Inferior parietal cortex (tissue), 1 donor: ENCODE data around the gene SLC25A38.
"Not testable (repeated sequence)": the region's sequence is repeated elsewhere in the genome, so short reads cannot be mapped to it uniquely, and the experiment has no call there.

Experiments used
- DNase-seq: peaks from one replicate; pipeline ENCODE4 v3.0.0-alpha.2; 2016; ENCODE audit errors: extremely low spot score

SLC25A38 gene

GRCh38 chr3:39383045-39383880 lies at the start of gene SLC25A38:
Gene SLC25A38 (plus strand): TSS chr3:39383370. CDS start chr3:39383725, 355 bp downstream.
- peak; percentile 89 for DNase-seq

DNA sequence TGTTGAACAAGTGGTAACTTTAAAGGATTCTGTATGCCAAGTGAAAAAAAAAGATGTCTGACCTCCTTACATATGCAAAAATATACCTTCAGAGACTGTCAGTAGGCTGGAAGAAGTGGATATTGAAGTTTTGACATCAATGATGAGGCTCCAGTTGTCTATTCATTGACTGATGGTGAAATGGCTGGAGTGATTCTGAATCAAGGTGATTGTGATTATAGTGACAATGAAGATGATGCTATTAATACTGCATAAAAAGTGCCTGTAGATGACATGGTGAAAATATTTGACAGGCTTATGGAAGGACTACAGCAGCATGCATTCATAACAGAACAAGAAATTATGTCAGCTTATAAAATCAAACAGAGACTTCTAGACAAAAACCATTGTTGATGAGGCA lies 49.6 kb upstream of the SLC25A38 start:
- DNase-seq: no peak

DNA sequence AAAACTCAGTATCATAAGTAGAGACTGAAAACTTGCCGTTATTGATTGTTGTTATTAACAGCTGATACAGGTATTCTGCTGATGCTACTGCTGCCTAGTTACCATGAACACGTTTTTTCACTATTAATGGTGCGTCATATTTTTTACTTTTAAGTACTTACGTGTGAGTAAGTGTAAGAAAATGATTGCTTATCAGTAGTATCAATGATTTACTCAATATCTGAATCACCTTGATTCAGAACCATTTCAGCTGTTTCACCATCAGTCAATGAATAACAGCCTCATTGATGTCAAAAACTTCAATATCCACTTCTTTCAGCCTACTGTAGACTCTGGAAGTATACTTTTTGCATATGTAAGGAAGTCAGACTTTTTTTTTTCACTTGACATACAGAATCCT lies 49.0 kb upstream of the SLC25A38 start:
- DNase-seq: no peak

DNA sequence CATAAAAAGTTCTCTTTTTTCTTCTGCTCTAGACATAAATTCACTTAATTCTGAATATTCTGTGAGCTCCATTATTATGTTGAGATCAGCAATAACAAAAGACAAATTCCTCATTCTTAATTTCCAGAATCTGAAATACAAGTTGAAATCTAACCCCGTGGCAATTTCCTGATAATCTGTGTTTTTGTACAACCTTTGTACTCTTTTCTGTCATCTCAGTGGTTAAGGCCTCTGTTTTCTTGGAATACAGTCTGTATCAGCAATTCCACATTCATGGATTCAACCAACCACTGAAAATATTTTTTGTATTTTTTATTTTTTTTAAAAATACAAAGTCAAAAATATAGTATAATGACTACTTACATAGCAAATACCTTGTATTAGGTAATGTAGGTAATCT lies 45.0 kb upstream of the SLC25A38 start:
- no peak for DNase-seq

- no peak for DNase-seq
Observed at GRCh38 chr3:39339086-39339485, 44.1 kb upstream of the SLC25A38 start.

- DNase-seq: no peak
Observed at GRCh38 chr3:39343076-39343717, 40.0 kb upstream of the SLC25A38 start.

- no peak for DNase-seq
Observed at GRCh38 chr3:39343760-39344159, 39.4 kb upstream of the SLC25A38 start.

DNA sequence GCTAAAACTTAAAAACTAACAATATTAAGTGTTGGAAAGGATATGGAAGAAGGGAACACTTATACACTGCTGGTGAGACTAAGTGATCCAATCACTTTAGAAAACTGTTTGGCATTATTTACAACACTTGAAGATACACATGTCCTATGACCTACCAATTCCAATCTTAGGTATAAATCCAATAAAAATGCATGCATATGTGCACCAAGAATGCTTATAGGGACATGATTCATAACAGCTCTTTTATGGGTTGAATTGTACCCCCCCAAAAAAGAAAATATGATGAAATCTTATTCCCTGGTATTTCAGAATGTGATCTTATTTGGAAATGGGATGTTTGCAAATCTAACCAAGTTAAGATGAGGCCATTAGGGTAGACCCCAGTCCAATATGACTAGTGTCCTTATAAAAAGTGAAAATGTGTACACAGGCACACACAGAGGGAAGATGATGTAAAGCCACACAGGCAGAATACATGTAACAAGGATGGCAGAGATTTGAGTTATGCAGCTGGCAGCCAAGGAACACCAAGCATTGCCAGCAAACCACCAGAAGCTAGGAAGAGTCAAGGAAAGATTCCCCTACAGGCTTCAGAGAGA lies 38.3 kb upstream of the SLC25A38 start:
- DNase-seq: no peak

GRCh38 chr3:39346785-39347585 lies 36.2 kb upstream of the SLC25A38 start:
- DNase-seq: no peak

DNA sequence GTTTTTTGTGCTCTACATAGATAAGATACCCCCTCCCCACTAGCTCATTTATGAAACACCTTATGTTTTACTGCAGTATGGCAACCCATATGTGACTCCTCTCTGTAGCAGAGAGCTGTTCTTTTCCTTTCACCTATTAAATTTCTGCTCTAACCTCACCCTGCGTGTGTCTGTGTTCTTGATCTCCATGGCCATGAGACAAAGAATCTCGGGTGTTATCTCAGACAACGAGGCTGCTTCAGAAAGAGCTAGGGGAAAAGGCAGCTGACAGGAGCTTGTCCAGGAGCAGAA lies 35.6 kb upstream of the SLC25A38 start:
- no peak for DNase-seq

GRCh38 chr3:39349080-39349479 lies 34.1 kb upstream of the SLC25A38 start:
- DNase-seq: no peak

- no peak for DNase-seq
Observed at GRCh38 chr3:39350714-39351113, 32.5 kb upstream of the SLC25A38 start.

DNA sequence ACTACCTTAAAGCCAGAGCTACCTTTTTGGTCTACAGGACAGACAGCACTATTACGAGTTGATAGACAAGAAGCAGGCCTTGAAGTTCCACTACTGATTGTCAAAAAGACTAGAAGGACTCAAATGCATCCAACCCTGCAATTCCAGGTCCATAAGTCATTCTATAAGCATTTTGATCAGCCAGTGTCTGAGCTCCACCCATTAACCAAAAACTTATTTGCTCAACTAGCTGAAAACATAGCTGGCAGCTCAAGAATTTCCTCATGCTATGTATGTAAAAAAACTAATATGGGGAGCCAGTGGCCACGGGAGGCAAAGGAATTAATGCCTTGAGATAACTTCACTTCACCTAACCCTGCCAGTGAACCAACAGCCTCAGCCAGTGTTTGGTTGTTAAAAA lies 32.0 kb upstream of the SLC25A38 start:
- DNase-seq: not testable (repeated sequence)

GRCh38 chr3:39353168-39353927 lies 29.8 kb upstream of the SLC25A38 start:
- not testable (repeated sequence) for DNase-seq

DNA sequence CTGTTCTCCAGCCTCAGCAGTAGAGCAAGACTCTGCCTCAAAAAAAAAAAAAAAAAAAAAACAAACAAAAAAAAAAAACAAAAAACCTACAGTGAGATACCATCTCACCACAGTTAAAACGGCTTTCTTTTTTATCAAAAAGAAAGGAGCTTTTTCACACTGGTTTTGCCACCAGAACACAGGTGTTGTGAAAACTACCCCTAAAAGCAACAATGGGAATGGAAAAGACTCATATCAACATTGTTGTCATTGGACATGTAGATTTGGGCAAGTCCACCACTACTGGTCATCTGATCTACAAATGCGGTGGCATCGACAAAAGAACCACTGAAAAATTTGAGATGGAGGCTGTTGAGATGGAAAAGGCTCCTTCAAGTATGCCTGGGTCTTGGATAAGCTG lies 24.8 kb upstream of the SLC25A38 start:
- no peak for DNase-seq

- DNase-seq: no peak
Observed at GRCh38 chr3:39361252-39361927, 21.8 kb upstream of the SLC25A38 start.

DNA sequence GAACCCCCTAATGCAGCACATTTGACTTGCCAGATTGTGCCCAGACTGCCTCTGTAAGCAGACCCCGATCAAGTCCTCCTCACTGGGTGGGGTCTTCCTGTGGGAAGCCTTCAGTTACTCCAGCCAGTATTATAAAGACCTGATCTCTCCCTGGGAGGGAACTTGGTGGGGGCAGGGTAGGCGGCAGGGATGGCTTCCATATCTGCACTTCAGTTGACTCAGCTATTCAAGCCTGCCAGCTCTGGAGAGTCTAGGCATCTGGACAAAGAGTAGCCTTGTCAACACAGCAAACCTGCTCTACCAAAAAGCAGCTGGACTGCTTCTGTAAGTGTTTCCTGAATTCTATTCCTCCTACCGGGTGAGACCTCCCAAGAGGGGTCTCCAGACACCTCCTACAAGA lies 21.0 kb upstream of the SLC25A38 start:
- DNase-seq: no peak

DNA sequence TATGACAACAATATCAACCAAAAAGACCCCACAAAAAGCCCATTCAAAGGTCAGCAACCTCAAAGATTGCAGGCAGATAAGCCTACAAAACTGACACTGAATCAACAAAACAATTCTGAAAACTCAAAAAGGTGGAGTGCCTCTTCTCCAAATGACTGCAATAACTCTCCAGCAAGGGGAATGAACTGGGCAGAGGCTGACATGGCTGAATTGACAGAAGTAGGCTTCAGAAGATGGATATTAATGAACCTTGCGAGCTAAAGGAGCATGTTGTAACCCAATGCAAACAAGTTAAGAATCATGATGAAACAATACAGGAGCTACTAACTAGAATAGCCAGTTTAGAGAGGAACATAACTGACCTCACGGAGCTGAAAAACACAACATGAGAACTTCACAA lies 20.4 kb upstream of the SLC25A38 start:
- DNase-seq: no peak

DNA sequence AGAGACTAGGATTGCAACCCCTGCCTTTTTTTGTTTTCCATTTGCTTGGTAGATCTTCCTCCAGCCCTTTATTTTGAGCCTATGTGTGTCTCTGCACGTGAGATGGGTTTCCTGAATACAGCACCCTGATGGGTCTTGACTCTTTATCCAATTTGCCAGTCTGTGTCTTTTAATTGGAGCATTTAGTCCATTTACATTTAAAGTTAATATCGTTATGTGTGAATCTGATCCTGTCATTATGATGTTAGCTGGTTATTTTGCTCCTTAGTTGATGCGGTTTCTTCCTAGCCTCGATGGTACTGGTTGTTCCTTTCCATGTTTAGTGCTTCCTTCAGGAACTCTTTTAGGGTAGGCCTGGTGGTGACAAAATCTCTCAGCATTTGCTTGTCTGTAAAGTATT lies 12.7 kb upstream of the SLC25A38 start:
- not testable (repeated sequence) for DNase-seq

DNA sequence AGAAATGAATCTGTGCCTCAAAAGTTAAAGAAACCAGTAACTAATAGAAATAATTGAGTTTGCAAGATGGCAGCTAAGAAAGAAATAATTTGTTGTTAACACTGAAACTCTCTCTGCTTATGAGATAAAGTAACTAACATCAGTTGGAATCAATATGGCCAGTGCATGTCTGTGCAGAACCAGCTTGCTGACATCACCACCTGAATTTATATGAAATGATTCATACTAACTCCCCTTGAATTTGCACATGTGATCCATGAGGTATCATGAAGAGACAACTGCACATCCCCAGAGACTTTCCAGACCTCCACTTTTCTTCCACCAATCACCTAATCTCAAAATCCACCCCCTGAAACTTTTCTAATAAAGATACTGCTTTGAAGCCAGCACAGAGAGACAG lies 10.3 kb upstream of the SLC25A38 start:
- no peak for DNase-seq
